Loucy (cell line): Measurements from ENCODE around the gene RMC1.

ENCODE experiments used
- CTCF ChIP-seq: fragments of 200-600 bp; sonication (generic); conservative IDR thresholded peaks from 2 replicates; pipeline ENCODE4 v1.5.1; 2014; ENCODE audit warnings: mild to moderate bottlenecking, antibody characterized with exemption, low read length
- EZH2phosphoT487 ChIP-seq: fragments of 200-600 bp; IDR thresholded peaks from 2 replicates; pipeline ENCODE4 v1.6.1; 2018; ENCODE audit warnings: antibody characterized with exemption, mild to moderate bottlenecking, moderate library complexity, borderline replicate concordance

- TF ChIP-seq CTCF (no peak), EZH2phosphoT487 (no peak)
Measured at GRCh38 chr18:23498117-23498516, 5.2 kb upstream of the RMC1 start.
